DND-41 (cell line): ENCODE results near the gene NMRK2.
A peak's percentile ranks its signal among the peaks of the same experiment; 100 is the strongest.

ENCODE experiments used
- ATAC-seq: fragments of 200-7000 bp; cut with Tn5 transposase; 3 replicates; pipeline ENCODE4 v1.9.1; 2021; ENCODE audit warnings: low read depth; ENCODE audit not compliant: insufficient read depth
- DNase-seq: peaks from one replicate; pipeline ENCODE4 v3.0.0-alpha.2; 2020
- H2AFZ ChIP-seq: 2 replicates; pipeline ENCODE4 v1.6.0; 2012; ENCODE audit warnings: low read depth, low read length
- H3K27ac ChIP-seq: 2 replicates; pipeline ENCODE4 v1.5.1; 2012; ENCODE audit warnings: low read length, inconsistent platforms
- H3K27me3 ChIP-seq: fragments of 200-600 bp; sonication (generic); 2 replicates; pipeline ENCODE4 v1.6.0; 2012; ENCODE audit warnings: low read length, mild to moderate bottlenecking, inconsistent platforms; ENCODE audit not compliant: insufficient read depth, poor library complexity
- H3K36me3 ChIP-seq: 2 replicates; pipeline ENCODE4 v1.5.1; 2012; ENCODE audit warnings: low read length, inconsistent platforms; ENCODE audit not compliant: insufficient read depth
- H3K4me1 ChIP-seq: 2 replicates; pipeline ENCODE4 v1.5.1; 2012; ENCODE audit warnings: mild to moderate bottlenecking, low read length; ENCODE audit not compliant: insufficient read depth
- H3K4me2 ChIP-seq: 2 replicates; pipeline ENCODE4 v1.6.0; 2012; ENCODE audit warnings: mild to moderate bottlenecking, moderate library complexity, low read length, inconsistent platforms; ENCODE audit not compliant: insufficient read depth
- H3K4me3 ChIP-seq, 2 experiments: fragments of 200-600 bp in 1 of 2; shearing (Covaris generic) in 1 of 2; 2 replicates each; pipeline ENCODE4 v1.5.1; 2012 to 2016; ENCODE audit warnings: inconsistent platforms in 2 of 2, low read length in 2 of 2, mild to moderate bottlenecking in 2 of 2, low read depth in 1 of 2, moderate library complexity in 1 of 2
- H3K79me2 ChIP-seq: 2 replicates; pipeline ENCODE4 v1.6.0; 2012; ENCODE audit warnings: low read length, inconsistent platforms; ENCODE audit not compliant: insufficient read depth
- H3K9ac ChIP-seq: 2 replicates; pipeline ENCODE4 v1.6.0; 2012; ENCODE audit warnings: low read depth, mild to moderate bottlenecking, inconsistent platforms, low read length, moderate library complexity
- H3K9me3 ChIP-seq: 2 replicates; pipeline ENCODE4 v1.5.1; 2012; ENCODE audit warnings: low read length, moderate library complexity, mild to moderate bottlenecking, inconsistent platforms; ENCODE audit not compliant: insufficient read depth, severe bottlenecking
- H4K20me1 ChIP-seq: 2 replicates; pipeline ENCODE4 v1.6.0; 2012; ENCODE audit warnings: low read length; ENCODE audit not compliant: insufficient read depth
- EZH2 ChIP-seq: IDR thresholded peaks from 3 replicates; pipeline ENCODE4 v1.6.1; 2012; ENCODE audit warnings: borderline replicate concordance, low read depth, mild to moderate bottlenecking, moderate library complexity, low read length, inconsistent platforms; ENCODE audit not compliant: severe bottlenecking
- TF ChIP-seq, protein P1 (sequence below): IDR thresholded peaks from 2 replicates; pipeline ENCODE4 v1.5.1; 2012; ENCODE audit warnings: borderline replicate concordance, low read length, moderate library complexity, mild to moderate bottlenecking; ENCODE audit not compliant: poor library complexity, severe bottlenecking; ENCODE audit errors: extremely low read depth

Gene NMRK2

DNA sequence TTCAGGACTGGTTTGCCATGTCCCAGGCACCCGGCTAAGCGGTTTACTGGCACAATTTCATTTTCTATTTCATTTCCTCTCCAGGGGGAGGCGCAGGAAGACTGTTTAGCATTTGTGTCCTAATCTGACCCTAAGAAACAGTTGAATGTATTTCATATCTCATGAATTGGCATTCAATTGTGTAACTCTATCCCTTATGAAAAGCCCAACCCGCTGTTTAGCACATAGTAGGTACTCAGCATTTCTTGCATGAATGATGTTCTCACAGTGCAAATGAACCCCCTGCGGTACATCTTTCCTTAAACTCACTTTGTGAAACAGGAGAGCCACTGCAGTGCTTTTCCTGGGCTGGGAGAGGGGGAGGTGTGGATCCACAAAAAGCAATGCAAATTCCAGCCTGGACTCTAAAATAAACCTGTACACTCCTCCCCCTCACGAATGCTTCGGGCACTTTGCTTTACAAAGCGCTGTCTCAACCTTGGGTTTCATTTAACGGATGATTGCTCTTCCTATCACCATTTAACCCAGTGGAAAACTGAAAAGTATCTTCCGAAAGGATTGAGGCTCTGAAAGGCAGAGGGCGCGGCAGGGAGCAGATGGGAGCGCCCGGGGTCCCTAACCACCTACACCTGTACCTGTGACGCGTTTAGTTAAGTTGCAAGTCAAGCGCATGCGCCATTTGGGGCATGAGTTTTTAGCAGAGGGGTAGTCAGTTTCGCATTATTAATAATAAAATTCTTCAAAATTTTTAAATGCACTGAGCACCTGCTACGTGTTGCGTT, 53.6 kb downstream of the NMRK2 start:
- Histone ChIP-seq H3K36me3 (peaks cover 36% of the 10 kb centered on the region), H3K4me3 (peak overlapping the region; percentile 69 to 73), H3K4me2 (peak overlapping the region; percentile 87), H3K27ac (peak overlapping the region; percentile 77), H2AFZ (peak overlapping the region; percentile 86), H3K4me1 (peaks cover 69% of the 10 kb centered on the region), H3K79me2 (peaks cover 44% of the 10 kb centered on the region), H4K20me1 (peaks cover 37% of the 10 kb centered on the region), H3K27me3 (no peaks in the 10 kb centered on the region), H3K9ac (peak overlapping the region; percentile 71), H3K9me3 (no peaks in the 10 kb centered on the region)
- no peak for TF ChIP-seq EZH2
- TF ChIP-seq, protein P1, sequence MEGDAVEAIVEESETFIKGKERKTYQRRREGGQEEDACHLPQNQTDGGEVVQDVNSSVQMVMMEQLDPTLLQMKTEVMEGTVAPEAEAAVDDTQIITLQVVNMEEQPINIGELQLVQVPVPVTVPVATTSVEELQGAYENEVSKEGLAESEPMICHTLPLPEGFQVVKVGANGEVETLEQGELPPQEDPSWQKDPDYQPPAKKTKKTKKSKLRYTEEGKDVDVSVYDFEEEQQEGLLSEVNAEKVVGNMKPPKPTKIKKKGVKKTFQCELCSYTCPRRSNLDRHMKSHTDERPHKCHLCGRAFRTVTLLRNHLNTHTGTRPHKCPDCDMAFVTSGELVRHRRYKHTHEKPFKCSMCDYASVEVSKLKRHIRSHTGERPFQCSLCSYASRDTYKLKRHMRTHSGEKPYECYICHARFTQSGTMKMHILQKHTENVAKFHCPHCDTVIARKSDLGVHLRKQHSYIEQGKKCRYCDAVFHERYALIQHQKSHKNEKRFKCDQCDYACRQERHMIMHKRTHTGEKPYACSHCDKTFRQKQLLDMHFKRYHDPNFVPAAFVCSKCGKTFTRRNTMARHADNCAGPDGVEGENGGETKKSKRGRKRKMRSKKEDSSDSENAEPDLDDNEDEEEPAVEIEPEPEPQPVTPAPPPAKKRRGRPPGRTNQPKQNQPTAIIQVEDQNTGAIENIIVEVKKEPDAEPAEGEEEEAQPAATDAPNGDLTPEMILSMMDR: peak; percentile 78
- ATAC-seq: peak; percentile 55
- peak; percentile 72 for DNase-seq

DNA sequence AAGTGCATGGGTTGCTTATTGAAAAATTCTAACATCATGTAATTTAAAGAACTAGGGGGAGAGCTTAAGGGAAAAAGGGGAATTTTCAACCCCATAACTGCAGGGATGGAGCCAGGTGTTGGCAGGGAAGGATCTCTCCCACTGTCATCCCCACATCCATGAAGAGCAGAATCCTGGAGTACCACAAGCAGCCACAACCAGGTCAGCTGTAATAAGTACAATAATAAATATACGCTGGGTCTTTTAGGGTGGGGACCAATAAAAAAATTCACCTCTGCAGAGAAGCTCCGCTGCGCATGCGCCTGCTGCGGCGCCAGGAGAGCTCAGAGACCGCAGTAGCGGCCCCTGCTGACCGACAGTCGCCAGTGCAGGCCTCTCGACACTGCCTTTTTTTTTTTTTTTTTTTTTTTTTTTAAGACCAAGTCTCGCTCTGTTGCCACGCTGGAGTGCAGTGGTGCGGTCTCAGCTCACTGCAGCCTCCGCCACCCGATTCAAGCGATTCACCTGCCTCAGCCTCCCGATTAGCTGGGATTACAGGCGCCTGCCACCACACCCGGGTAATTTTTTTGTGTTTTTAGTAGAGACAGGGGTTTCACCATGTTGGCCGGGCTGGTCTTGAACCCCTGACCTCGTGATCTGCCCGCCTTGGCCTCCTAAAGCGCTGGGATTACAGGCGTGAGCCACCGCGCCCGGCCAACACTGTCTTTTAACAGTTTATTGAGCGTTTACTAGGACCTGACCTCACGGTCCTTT, 54.9 kb downstream of the NMRK2 start:
- ATAC-seq (peak; percentile 23; the same call in 1 of the 3 replicates), DNase-seq (peak; percentile 88)
- H3K36me3 ChIP-seq: peaks cover 23% of the 10 kb centered on the region
- H3K79me2 ChIP-seq: peaks cover 31% of the 10 kb centered on the region
- H2AFZ ChIP-seq: peak overlapping the region; percentile 86
- no peaks in the 10 kb centered on the region for H3K9me3 ChIP-seq
- H4K20me1 ChIP-seq: peaks cover 24% of the 10 kb centered on the region
- peak overlapping the region; percentile 45 for H3K27ac ChIP-seq
- H3K4me2 ChIP-seq: peak overlapping the region; percentile 80
- H3K4me1 ChIP-seq: peaks cover 56% of the 10 kb centered on the region
- H3K27me3 ChIP-seq: no peaks in the 10 kb centered on the region
- TF ChIP-seq EZH2: no peak
- TF ChIP-seq, protein P1: peak; percentile 89
- peak overlapping the region; percentile 39 for H3K9ac ChIP-seq
- H3K4me3 ChIP-seq: peak overlapping the region in 1 of 2 experiments; percentile 52; a peak in 2 of 4 replicates

DNA sequence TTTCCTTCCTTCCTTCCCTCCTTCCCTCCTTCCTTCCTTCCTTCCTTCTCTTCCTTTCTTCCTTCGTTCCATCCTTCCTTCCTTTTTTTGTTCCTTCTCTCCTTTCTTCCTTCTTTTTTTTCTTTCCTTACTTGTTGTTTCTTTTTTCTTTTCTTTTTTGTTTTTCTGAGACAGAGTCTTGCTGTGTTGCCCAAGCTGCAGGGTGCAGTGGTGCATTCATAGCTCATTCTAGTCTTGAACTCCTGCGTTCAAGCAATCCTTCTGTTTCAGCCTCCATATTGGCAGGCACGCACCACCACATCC, 57.9 kb downstream of the NMRK2 start:
- ATAC-seq: no peak
- no peaks in the 10 kb centered on the region for H3K36me3 ChIP-seq
- H2AFZ ChIP-seq: peak overlapping the region; percentile 97
- peaks cover 34% of the 10 kb centered on the region for H3K4me1 ChIP-seq
- H3K4me2 ChIP-seq: peak overlapping the region; percentile 86; the same call in 1 of the 2 replicates
- no peaks in the 10 kb centered on the region for H3K9me3 ChIP-seq
- H3K9ac ChIP-seq: no peak overlapping the region
- no peak for DNase-seq
- no peaks in the 10 kb centered on the region for H4K20me1 ChIP-seq
- H3K27ac ChIP-seq: peak overlapping the region; percentile 50; the same call in 1 of the 2 replicates
- H3K27me3 ChIP-seq: no peaks in the 10 kb centered on the region
- H3K4me3 ChIP-seq: peak overlapping the region in 1 of 2 experiments; percentile 93; a peak in 1 of 4 replicates
- TF ChIP-seq, protein P1: no peak
- no peak for TF ChIP-seq EZH2
- H3K79me2 ChIP-seq: peaks cover 4% of the 10 kb centered on the region; the same call in 1 of the 2 replicates
